DMS 273 treated with DMSO at 0.1 percent for 48 hours (cell line): ENCODE data around the gene TBCD.

Experiments used
- DNase-seq: peaks from one replicate; lab custom pipeline; 2025; lab: John Stamatoyannopoulos, UW

TBCD gene

DNA sequence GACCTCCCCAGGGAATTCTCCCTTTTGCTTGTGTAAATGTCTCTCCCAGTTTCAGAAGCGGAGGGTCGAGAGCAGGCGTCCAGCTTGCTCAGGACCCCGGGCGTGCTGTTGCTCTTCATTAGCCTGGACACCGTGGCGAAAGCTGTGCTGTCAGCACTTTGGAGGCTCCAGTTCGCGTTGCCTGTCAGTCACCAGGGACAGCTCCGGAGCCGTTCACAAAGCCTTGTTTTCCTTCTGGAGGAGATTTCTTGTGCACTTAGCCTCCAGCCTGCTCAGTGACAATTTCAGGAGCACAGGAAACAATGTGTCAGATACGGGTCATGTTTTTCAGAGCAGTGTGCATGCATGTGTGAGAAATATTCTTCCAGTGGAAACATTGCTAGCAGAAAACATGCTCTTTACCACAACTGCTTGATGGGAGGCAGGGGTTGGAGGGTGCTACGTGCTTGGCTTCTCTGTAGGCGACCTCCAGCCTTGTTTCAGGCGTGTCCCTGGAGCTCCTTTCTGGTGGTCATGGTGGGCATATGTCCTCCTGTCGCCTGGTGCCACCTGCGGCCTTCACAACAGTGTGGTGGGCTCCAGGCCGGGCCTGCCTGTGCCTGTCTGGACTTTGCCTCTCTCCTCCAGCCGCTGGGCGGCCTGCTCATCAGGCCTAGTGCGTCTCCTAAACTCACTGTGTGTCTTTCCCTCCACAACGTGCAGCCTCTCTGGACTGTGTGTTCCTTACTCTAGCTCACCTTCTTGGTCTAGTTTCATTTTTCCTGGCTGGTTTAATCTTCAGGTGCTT, 59.0 kb downstream of the TBCD start:
- no peak for DNase-seq

DNA sequence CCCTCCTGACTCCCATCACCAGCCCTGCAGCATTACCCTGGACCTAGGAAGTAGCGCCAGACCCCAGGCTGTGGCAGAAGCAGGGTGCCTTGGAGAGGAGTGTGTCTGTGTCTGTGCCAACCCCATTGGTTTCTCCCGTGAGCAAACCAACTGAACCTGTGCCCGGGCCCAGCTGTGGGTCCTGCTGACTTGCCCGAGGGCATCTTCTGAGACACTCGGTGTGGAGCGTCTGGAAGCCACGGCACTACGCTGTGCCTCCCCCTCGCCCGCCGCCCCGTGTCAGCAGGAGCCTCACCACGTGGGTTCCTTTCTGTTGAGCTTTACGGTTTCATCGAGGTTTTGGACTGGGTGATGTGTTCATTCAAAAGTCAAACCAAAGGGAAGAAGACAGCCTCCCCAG, 60.2 kb downstream of the TBCD start:
- no peak for DNase-seq

DNA sequence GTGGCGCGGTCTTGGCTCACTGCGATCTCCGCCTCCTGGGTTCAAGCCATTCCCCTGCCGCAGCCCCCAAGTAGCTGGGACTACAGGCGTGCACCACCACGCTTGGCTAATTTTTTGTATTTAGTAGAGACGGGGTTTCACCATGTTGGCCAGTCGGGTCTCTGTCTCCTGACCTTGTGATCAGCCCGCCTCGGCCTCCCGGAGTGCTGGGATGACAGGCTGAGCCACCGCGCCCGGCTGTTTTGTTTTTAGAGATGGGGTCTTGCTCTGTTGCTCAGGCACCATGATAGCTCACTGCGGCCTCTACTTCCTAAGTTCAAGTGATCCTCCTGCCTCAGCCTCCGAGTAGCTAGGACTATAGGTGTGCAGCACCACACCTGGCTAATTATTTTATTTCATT, 60.7 kb downstream of the TBCD start:
- DNase-seq = no peak

DNA sequence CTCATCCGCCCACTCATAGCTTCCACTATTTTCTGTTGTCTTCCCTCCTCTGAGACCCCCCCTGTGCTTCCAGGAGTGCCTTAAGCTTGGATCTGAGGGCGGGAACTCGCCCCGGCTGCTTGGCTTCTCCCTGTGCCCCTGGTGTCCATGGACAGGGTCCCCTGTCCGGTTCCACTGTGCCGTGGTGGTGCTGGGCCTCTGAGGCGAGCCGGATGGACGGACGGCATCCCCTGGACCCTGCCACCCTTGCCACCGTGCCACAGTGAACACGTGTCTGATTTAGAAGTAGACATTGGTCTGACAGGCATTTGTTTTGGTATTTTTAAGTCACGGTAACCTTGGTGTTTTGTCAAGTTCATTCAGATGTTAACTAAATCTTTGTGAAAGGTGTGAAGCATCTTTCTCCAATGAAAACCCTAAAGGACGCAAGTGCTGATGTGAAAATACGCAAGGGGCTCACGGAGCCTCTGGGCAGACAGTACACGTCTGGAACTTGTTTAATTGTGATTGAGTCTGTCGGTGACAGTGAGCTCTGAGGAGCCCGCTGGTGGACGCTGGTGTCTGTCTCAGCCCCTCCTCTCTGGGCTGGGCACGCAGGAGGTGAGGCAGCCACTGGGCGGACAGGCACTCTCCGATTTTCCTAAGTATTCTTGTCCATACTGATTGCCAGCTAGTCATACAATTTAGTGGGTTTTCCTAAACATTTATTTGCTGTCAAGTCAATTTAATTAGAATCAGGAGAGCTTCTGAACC, 61.6 kb downstream of the TBCD start:
- no peak for DNase-seq

DNA sequence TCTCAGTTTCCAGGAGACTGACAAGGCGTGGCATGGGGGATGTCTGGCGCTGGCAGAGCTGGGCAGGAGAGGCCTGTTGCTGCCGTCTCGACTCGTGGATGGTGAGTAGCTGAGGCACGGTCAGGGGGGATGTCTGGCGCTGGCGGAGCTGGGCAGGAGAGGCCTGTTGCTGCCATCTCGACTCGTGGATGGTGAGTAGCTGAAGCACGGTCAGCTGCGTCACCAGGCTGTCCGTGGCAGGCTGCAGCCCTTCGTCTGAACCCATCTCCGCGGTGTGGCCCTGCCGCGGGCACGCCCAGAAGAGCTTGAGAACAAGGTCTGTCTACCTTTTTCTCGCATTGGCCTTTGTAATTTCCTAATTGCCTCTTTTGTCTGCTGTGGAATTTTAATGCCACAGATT, 63.0 kb downstream of the TBCD start:
- DNase-seq = no peak

DNA sequence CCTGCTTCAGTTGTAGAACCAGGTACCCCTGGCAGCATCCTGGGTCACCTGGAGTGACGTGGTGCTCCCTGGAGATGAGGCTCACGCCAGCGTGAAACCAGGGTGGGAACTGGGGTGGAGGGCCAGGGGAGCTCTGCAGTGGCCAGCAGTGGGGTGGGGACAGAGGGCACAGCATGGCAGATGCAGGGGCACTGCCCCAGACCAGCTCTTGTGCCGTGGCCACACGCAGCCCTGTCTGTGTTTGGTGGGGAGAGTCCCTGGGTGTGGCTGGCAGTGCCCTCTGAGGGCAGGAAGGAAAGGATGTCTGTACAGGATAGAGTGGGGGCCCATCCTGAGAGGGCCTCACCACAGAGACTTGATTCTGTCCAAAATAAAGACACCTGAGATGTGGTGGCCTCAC, 63.5 kb downstream of the TBCD start:
- DNase-seq = no peak

DNA sequence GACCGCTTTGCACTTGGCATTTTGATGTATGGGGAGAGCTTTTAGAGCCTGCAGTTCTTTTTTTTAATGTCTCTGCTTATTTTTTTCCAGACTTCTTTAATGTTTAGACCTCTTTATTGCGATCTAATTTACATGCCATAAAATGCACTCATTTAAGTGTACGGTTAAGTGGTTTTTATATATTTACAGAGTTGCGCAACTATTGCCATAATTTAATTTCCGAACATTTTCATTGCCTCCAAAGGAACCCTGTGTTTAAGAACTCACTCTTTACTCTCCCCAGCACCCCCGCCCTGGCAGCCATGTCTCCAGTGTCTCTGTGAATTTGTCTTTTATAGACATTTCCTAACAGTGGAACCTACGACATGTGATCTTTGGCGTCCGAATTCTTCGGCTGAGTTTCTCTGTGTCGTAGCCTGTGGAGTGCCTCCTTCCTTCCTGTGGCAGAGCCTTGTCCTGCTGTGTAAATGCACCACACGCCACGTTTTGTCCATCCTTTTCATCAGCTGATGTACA, 64.0 kb downstream of the TBCD start:
- DNase-seq = no peak

DNA sequence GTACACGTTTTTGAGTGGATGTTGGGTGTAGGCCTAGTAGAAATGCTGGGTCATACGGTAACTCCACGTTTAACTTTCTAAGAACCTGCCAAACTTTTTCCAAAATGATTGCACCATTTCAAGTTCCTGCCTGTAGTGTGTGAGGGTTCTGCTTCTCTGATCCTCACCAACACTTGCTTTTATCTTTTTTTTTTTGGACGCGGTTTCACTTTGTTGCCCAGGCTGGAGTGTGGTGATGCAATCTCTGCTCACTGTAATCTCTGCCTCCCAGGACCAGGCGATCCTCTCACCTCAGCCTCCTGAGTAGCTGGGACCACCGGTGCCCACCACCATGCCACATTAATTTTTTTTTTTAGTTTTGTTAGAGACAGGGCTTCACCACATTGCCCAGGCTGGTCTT, 64.5 kb downstream of the TBCD start:
- no peak for DNase-seq

DNA sequence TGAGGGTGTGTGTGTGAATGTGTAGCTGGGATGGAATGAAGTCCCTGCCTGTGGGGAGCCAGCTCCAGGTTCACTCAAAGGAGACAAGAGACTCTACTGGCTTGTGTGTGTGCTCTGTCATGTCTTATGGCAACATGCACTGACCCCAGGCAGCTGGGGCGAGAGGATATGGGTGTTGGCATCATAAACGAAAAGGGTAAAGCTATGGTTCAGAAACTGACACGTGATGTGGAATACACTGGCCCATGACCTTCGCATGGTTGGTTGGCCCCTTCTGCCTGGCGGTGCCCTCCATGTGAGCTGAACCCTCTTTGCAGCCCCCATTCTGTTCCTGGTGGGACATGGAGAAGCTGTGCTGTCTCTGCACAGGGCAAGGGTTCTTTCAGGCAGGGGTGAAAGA, 66.1 kb downstream of the TBCD start:
- no peak for DNase-seq

DNA sequence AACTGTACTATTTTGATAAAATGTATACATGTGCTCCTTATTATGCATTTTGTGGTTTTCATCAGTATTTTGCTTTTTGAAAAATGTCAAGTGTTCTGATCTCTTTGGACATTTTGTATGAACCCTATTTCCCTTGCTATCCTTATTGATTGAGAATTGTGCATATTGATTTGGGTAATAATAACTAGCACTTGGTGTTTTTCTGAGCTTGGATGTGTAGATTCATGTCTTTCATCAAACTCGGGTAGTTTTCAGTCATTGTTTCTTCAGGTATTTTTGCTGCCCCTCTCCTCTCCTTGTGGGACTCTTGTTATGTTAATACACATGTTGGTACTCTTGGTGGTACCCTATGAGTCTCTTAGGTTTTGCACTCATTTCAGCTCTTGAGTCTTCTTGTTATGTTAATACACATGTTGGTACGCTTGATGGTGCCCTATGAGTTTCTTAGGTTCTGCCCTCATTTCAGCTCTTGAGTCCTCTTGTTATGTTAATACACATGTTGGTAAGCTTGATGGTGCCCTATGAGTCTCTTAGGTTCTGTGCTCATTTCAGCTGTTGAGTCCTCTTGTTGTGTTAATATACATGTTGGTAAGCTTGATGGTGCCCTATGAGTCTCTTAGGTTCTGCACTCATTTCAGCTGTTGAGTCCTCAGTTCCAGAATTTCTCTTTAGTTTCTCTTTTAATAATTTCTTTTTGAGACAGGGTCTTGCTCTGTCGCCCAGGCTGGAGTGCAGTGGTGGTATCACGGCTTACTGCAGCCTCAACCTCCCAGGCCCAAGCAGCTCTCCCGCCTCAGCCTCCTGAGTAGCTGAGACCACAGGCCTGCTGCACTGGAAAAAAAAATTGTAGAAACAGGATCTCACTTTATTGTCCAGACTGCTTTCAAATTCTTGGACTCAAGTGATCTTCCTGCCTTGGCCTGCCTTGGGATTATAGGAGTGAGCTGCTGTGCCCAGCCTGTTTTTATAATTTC, 68.7 kb downstream of the TBCD start:
- no peak for DNase-seq

DNA sequence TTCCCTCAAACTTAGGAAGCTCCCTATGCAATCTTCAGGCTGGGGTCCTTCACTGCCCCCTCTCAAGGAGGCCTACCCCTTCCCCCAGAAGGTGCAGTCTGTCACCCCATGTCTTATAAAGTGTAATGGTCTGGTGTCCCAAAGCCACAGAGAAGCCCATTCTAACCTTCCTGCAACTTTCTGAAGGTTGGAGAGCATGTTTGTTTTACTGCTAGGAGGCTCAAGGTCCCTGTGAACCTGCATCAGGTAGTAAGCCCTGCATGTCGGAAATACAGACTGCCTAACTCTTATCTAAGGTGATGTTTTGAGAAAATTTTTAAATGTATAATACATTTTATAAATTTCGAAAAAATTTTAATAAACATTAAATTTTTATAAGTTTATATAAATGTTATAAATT, 69.7 kb downstream of the TBCD start:
- DNase-seq = no peak

DNA sequence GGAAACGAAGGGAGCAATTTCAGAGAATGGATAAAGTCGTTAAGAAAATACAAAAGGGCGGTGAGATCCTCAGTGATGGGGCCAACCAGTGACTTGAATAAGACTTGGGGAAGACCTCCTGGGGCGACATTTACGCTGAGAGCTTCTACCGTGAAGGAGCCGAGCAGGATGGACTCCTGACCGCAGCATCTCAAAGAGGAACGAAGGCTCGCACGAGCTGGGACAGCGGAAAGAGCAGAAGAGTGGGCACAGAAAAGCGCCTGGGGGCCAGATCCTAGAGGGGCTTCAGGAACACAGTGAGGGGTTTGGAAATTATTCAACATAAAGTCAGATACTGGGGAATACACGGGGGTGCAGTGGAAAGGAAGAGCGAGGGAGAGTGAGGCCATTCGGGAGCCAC, 70.4 kb downstream of the TBCD start:
- no peak for DNase-seq

DNA sequence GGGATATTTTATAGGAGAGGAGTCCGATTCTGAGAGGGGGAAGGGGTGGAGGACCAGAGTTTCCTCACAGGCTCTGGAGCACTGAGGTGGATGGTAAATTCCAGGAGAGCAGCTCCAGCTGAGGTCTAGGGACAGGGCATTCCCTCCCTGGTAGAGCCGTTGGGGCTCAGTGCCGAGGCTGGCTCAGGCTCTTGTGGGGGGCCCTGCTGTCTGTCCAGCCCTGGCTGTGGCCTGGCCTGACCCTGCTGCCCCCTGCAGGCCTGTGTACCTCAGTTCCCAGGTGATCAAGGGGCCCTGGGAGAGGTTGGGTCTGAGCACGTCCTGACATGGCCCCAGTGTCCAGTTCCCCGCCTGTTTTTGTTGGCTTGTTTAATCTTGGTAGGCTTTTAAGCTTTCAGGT, 71.1 kb downstream of the TBCD start:
- no peak for DNase-seq

DNA sequence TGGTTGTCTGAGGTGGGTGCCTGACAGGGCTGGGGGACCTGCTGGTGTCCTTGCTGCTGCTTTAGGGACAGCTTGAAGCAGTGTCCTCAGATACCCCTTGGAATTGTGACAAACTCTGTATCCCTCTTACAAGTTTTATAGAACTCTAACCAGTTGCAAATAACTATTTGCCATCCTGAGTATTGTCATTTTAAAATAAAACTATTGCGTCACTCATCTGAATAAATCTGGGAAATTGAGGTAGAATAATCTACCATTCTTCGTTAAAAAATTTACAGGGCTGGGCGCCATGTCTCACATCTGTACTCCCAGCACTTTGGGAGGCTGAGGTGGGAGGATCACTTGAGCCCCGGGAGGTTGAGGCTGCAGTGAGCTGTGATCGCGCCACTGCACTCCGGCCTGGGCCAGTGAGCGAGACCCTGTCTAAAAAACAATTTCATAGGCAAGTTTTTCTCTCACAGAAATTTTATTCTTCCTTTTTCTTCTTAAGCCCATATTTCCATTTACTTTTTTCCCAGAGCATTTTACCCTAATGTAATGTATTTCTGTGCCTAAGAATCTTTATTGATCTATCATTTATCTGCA, 73.8 kb downstream of the TBCD start:
- no peak for DNase-seq

DNA sequence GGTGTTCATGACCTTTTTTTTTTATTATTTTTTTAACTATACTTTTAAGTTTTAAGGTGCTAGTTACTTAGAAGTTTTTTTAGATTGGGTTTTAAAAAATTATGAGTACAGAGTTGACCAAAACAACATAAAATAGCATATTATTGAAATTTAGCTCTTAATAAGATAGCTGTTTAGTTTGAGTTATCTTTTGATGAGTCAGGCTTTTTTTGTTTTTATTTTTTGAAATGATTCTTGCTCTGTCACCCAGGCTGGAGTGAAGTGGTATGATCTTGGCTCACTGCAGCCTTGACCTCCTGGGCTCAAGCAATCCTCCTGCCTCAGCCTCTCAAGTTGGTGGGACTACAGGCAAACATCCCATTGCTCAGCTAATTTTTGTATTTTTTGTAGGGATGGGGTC, 74.3 kb downstream of the TBCD start:
- no peak for DNase-seq

DNA sequence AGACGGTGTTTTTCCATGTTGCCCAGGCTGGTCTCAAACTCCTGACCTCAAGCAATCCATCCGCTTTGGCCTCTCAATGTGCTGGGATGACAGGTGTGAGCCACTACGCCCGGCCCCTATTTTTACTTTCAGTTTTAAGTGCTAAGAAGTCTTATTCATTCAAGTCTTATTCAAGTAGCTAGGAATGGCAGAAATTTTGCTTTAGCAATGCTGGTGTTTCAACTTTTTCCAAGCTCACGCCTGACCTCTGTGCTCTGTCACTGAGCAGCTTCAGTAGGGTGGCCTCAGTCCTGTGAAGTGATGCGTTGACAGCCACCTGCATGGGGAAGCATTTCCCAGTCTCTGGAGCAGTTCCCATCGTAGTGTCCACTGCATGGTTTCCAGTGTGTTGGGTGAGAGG, 75.1 kb downstream of the TBCD start:
- DNase-seq = no peak

DNA sequence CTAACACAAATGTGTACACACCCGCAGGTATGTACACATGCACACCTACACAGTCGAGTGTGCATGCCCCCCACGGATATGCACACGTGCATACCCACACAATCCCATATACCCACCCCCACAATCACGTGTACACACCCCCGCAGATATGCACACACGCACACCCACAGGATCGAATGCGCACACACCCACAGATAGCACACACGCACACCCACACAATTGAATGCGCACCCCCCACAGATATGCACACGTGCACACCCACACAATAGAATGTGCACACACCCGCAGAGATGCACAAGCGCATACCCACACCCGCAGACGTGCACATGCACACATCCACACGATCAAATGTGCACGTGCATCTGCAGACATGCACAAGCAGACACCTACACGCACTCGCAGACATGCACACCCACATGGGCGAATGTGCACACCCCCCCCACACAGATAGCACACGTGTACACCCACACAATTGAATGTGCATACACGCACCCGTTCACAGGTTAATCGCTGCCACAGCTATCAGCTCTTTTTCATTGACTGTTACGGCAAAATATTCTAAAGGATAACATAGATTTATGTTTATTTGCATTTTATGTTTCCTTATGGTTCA, 77.1 kb downstream of the TBCD start:
- no peak for DNase-seq

DNA sequence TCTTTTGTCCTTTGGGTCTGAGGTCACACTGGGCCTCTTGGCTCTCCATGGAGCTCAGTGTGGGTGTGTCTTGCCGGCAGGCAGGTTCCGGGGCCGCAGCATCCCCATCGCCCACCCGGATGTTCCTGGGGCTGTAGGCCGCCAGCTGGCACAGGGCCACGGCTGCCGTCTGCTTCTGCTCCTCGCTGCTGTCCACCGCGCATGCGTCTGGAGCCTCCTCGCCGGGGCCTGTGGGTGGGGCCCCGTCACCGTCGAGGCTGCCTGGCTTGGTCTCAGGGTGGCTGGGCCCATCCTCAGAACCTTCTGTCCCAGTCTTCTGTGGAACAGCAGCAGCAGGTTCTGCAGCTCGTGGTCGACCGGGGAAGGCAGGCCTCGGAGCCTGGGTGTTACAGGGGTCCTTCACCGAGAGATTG, 78.4 kb downstream of the TBCD start:
- DNase-seq = peak; percentile 36

DNA sequence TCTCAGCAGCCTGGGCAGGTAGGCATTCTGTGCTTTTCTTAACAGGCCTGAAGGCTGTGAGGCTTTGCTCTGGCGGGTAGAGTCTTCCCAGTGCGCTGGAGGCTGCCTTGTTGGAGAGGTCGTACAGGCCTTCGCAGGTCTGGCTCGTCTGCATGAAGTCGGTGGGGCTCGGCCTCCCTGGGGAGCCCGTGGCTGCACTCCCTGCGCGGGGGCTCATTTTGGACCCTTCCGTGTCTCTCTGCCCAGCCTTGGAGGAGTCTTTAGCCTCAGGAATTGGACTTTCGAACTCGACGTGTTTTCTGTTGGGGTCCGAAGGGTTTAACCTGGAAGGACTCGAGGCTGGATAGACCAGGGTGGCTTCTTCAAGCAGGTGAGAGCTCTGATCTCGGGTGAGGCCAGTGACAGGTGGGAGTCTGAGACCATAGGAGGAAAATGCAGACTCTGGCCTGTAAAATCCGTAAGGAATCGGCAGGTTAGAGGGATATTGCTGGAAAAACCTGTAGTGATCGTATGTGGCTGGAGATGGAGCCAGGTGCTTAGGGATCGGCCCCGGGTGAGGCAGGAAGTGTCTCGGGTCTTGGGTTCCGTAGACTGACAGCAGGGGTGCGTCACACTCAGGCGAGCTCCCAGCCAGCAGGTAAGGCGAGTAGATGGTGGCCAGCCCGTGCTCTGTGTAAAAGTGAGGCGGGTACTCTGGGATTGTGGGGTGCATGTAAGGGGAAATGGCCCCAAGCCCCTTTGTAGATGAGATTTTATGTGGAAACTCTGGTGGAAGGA, 79.4 kb downstream of the TBCD start:
- DNase-seq = no peak

DNA sequence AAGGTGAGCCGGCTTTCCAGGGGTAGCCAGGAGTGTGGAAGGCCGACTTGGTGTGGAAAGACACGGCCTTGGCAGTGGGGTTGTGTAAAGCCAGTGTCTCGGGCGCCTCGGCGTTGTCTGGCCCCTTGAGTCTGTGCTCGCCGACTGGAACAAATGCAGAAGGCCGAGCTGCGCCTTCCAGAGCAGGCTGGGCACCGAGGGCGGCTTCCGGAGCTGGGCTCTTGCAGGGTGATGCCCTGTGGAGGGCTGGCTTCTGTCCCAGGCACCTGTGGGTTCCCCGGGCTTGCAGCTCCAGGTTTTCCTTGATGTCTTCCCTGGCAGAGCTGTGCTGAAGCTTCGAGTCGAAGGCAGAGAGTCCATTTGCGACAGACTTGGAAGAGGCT, 79.9 kb downstream of the TBCD start:
- DNase-seq = no peak

DNA sequence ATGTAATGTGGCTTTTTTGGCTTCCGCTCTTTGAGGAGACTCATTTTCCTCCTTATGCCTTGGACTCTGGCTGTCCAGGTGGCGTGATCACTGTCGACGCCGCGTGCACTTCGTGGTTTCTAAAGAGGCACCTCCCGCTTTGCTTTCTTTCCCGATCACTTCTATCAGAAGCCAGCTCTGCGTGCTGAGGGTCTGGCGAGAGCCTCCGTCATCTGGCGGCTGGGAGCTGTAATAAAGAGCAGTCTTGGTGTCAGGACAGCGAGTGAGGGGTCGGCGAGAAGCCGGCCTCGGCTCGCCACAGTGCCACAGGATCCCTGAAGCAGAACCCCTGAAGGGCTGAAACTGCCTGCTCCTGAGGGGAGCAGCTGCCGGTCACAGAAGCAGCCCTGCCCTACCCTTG, 80.5 kb downstream of the TBCD start:
- DNase-seq = no peak
